GM23338 (cell line): ENCODE data around the gene HOXA10. TPM values are rescaled to one million over a fixed set of nuclear protein-coding genes. Genes with fewer than 3 reads are reported as not detected.
A peak's percentile ranks its signal among the peaks of the same experiment; 100 is the strongest.

Experiments
- ATAC-seq: fragments of 200-7000 bp; cut with Tn5 transposase; 3 replicates; pipeline ENCODE4 v1.9.1; 2020
- DNase-seq: peaks from one replicate; pipeline ENCODE4 v3.0.0-alpha.2; 2015; ENCODE audit warnings: low spot score
- H2AFZ ChIP-seq: fragments of 200-600 bp; sonication (generic); 2 replicates; pipeline ENCODE4 v1.8.0; 2016; ENCODE audit warnings: antibody characterized with exemption, mild to moderate bottlenecking, moderate library complexity
- H3F3A ChIP-seq: fragments of 200-600 bp; sonication (generic); replicated peaks from 2 replicates; pipeline ENCODE4 v1.8.0; 2017; ENCODE audit warnings: antibody characterized with exemption, mixed run types, low read depth
- H3K27ac ChIP-seq: fragments of 200-600 bp; sonication (generic); 2 replicates; pipeline ENCODE4 v1.6.1; 2016; ENCODE audit warnings: low read depth
- H3K27me3 ChIP-seq: fragments of 200-600 bp; sonication (generic); 2 replicates; pipeline ENCODE4 v1.8.0; 2016; ENCODE audit warnings: mild to moderate bottlenecking, mixed run types, moderate library complexity; ENCODE audit not compliant: insufficient read depth
- H3K36me3 ChIP-seq: fragments of 200-600 bp; sonication (generic); 2 replicates; pipeline ENCODE4 v1.8.0; 2016; ENCODE audit warnings: mild to moderate bottlenecking; ENCODE audit not compliant: insufficient read depth
- H3K4me1 ChIP-seq: fragments of 200-600 bp; sonication (generic); 2 replicates; pipeline ENCODE4 v1.8.0; 2016; ENCODE audit warnings: mild to moderate bottlenecking, moderate library complexity; ENCODE audit not compliant: insufficient read depth
- H3K4me2 ChIP-seq: fragments of 200-600 bp; sonication (generic); 2 replicates; pipeline ENCODE4 v1.7.1; 2017; ENCODE audit warnings: mixed run types
- H3K4me3 ChIP-seq: fragments of 200-600 bp; sonication (generic); 2 replicates; pipeline ENCODE4 v1.6.1; 2016; ENCODE audit warnings: mixed run types
- H3K79me2 ChIP-seq: fragments of 200-600 bp; sonication (generic); replicated peaks from 2 replicates; pipeline ENCODE4 v1.8.0; 2017; ENCODE audit warnings: mild to moderate bottlenecking; ENCODE audit not compliant: insufficient read depth
- H3K9me2 ChIP-seq: fragments of 200-600 bp; sonication (generic); 2 replicates; pipeline ENCODE4 v1.8.0; 2017; ENCODE audit not compliant: insufficient read depth
- H4K20me1 ChIP-seq: fragments of 200-600 bp; sonication (generic); replicated peaks from 2 replicates; pipeline ENCODE4 v1.8.0; 2017; ENCODE audit warnings: mild to moderate bottlenecking; ENCODE audit not compliant: insufficient read depth
- H3K27ac Mint-ChIP-seq: 2 replicates; pipeline ENCODE4 v1.8.0; 2020; ENCODE audit warnings: inconsistent platforms, mild to moderate bottlenecking, moderate library complexity, mixed read lengths
- H3K27me3 Mint-ChIP-seq: 3 replicates; pipeline ENCODE4 v1.8.0; 2022; ENCODE audit warnings: low read depth, mild to moderate bottlenecking, moderate library complexity, mixed read lengths, inconsistent platforms; ENCODE audit not compliant: insufficient read depth, poor library complexity
- H3K36me3 Mint-ChIP-seq: 3 replicates; pipeline ENCODE4 v1.8.0; 2021; ENCODE audit warnings: low read depth, mild to moderate bottlenecking, inconsistent platforms, moderate library complexity, mixed read lengths
- H3K4me1 Mint-ChIP-seq: 3 replicates; pipeline ENCODE4 v1.8.0; 2020; ENCODE audit warnings: mild to moderate bottlenecking, inconsistent platforms, mixed read lengths
- H3K4me3 Mint-ChIP-seq: 3 replicates; pipeline ENCODE4 v1.8.0; 2021; ENCODE audit warnings: moderate library complexity, mild to moderate bottlenecking, inconsistent platforms, mixed read lengths
- H3K9me3 Mint-ChIP-seq: 3 replicates; pipeline ENCODE4 v1.8.0; 2020; ENCODE audit warnings: moderate library complexity, mild to moderate bottlenecking, inconsistent platforms, mixed read lengths
- CREB1 ChIP-seq: fragments of 250-450 bp; sonication (Bioruptor Pico); IDR thresholded peaks from 2 replicates; pipeline ENCODE4 v1.5.0; 2020; ENCODE audit warnings: low read depth, mild to moderate bottlenecking, moderate library complexity
- CTCF ChIP-seq, 2 experiments: fragments of 200-600 bp in 1 of 2; sonication (generic) in 1 of 2; conservative IDR thresholded peaks; 2 replicates each; pipeline versions ENCODE4 v1.5.1 to v1.6.1; 2016 to 2017; ENCODE audit warnings: antibody characterized with exemption in 2 of 2, low read depth in 2 of 2, mild to moderate bottlenecking in 2 of 2, moderate library complexity in 1 of 2
- EZH2 ChIP-seq: fragments of 200-600 bp; sonication (generic); IDR thresholded peaks from one replicate; pipeline ENCODE4 v1.8.0; 2017; ENCODE audit warnings: antibody characterized with exemption, mild to moderate bottlenecking, low read depth; ENCODE audit not compliant: unreplicated experiment
- EZH2phosphoT487 ChIP-seq: fragments of 200-600 bp; sonication (generic); IDR thresholded peaks from one replicate; pipeline ENCODE4 v1.8.1; 2018; ENCODE audit warnings: antibody characterized with exemption; ENCODE audit not compliant: unreplicated experiment
- JUNB ChIP-seq: IDR thresholded peaks from one replicate; pipeline ENCODE4 v1.6.1; 2016; ENCODE audit warnings: antibody characterized with exemption; ENCODE audit not compliant: unreplicated experiment
- NANOG ChIP-seq: IDR thresholded peaks from 2 replicates; pipeline ENCODE4 v1.6.1; 2016; ENCODE audit warnings: antibody characterized with exemption, borderline replicate concordance
- REST ChIP-seq: IDR thresholded peaks from one replicate; pipeline ENCODE4 v1.6.1; 2018; ENCODE audit warnings: antibody characterized with exemption; ENCODE audit not compliant: unreplicated experiment
- STAT1 ChIP-seq: IDR thresholded peaks from one replicate; pipeline ENCODE4 v1.6.1; 2016; ENCODE audit warnings: antibody characterized with exemption; ENCODE audit not compliant: unreplicated experiment
- ZNF114 ChIP-seq: fragments of 250-450 bp; sonication (Bioruptor Pico); IDR thresholded peaks from 2 replicates; pipeline ENCODE4 v1.5.0; 2020; ENCODE audit warnings: mild to moderate bottlenecking, moderate library complexity
- ZNF331 ChIP-seq: fragments of 250-450 bp; sonication (Bioruptor Pico); IDR thresholded peaks from 2 replicates; pipeline ENCODE4 v1.5.0; 2020; ENCODE audit warnings: low read depth, mild to moderate bottlenecking, moderate library complexity
- polyA plus RNA-seq: library from polyadenylated mRNA; unstranded; fragments of >200 nt; fragmentation: Nextera tagmentation; extraction: Ambion mirVana; gene quantifications from 2 replicates; pipeline ENCODE4 v1.2.1, GENCODE V29; 2016
- total RNA-seq: library from RNA; depleted of rRNA; stranded (reverse); fragments of >200 nt; shearing (Covaris generic); gene quantifications from 2 replicates; pipeline ENCODE4 v1.2.3, GENCODE V29; 2014

HOXA10 gene
- total and polyA plus RNA-seq, 2 experiments from 2014 or later = not detected

GRCh38 chr7:27176962-27177794, 3.1 kb upstream of the HOXA10 start:
- peaks cover 37% of the 10 kb centered on the region for H3F3A ChIP-seq
- no peaks in the 10 kb centered on the region for H3K36me3 ChIP-seq
- no peak overlapping the region for H2AFZ ChIP-seq
- no peak for TF ChIP-seq STAT1
- peak; percentile 54 for TF ChIP-seq EZH2
- no peak overlapping the region for H3K4me2 ChIP-seq
- no peak for ATAC-seq
- H3K27ac ChIP-seq = no peak overlapping the region
- Mint-ChIP-seq H3K36me3 (no peaks in the 10 kb centered on the region; the same call in 2 of the 3 replicates), H3K27me3 (peaks cover 95% of the 10 kb centered on the region), H3K27ac (no peak overlapping the region), H3K4me1 (peaks cover 20% of the 10 kb centered on the region), H3K4me3 (no peak overlapping the region), H3K9me3 (peaks cover 2% of the 10 kb centered on the region; the same call in 1 of the 3 replicates)
- no peak for DNase-seq
- H3K79me2 ChIP-seq = no peaks in the 10 kb centered on the region
- peaks cover 100% of the 10 kb centered on the region for H3K27me3 ChIP-seq
- H3K9me2 ChIP-seq = no peaks in the 10 kb centered on the region
- peaks cover 33% of the 10 kb centered on the region for H3K4me1 ChIP-seq
- H3K4me3 ChIP-seq = no peak overlapping the region
- H4K20me1 ChIP-seq = peaks cover 54% of the 10 kb centered on the region

GRCh38 chr7:27176524-27176845, 2.4 kb upstream of the HOXA10 start:
- Histone ChIP-seq H3K4me2 (no peak overlapping the region), H3K27me3 (peaks cover 100% of the 10 kb centered on the region), H3K4me1 (peaks cover 36% of the 10 kb centered on the region), H3K27ac (no peak overlapping the region), H2AFZ (no peak overlapping the region), H4K20me1 (peaks cover 52% of the 10 kb centered on the region), H3K36me3 (no peaks in the 10 kb centered on the region), H3K4me3 (no peak overlapping the region), H3K9me2 (no peaks in the 10 kb centered on the region), H3F3A (peaks cover 42% of the 10 kb centered on the region), H3K79me2 (no peaks in the 10 kb centered on the region)
- Mint-ChIP-seq H3K9me3 (peaks cover 8% of the 10 kb centered on the region; the same call in 2 of the 3 replicates), H3K36me3 (no peaks in the 10 kb centered on the region; the same call in 2 of the 3 replicates), H3K27me3 (peaks cover 95% of the 10 kb centered on the region), H3K4me1 (peaks cover 22% of the 10 kb centered on the region), H3K4me3 (no peak overlapping the region), H3K27ac (no peak overlapping the region)
- DNase-seq = no peak
- ATAC-seq = no peak
- TF ChIP-seq NANOG (no peak), CTCF (conservative IDR thresholded peaks at IDR 0.05; ENCODE audit: low read depth in 2 of 2) (no peak), JUNB (no peak), ZNF331 (CRISPR knock-in tag) (no peak), REST (no peak), ZNF114 (CRISPR knock-in tag) (no peak), STAT1 (no peak), EZH2phosphoT487 (no peak), EZH2 (no peak), CREB1 (CRISPR knock-in tag) (no peak)
